H1 (cell line): ENCODE measurements around the gene SPOCK3. TPM values are rescaled to one million over a fixed set of nuclear protein-coding genes. Genes with fewer than 3 reads are reported as not detected.

ENCODE experiments used
- CHD2 ChIP-seq: IDR thresholded peaks from 2 replicates; pipeline ENCODE4 v1.6.1; 2012; ENCODE audit warnings: low read length, improper control_type of control experiment
- CHD7 ChIP-seq: fragments of 300-600 bp; sonication (generic); IDR thresholded peaks from 2 replicates; pipeline ENCODE4 v1.7.1; 2012; ENCODE audit warnings: low read length, moderate library complexity, mild to moderate bottlenecking, inconsistent platforms; ENCODE audit not compliant: insufficient replicate concordance
- EGR1 ChIP-seq: IDR thresholded peaks from 2 replicates; pipeline ENCODE4 v1.6.1; 2011; ENCODE audit warnings: low read depth, low read length, borderline replicate concordance
- FOSL1 ChIP-seq: IDR thresholded peaks from 2 replicates; pipeline ENCODE4 v1.6.1; 2011; ENCODE audit warnings: mild to moderate bottlenecking, low read depth, low read length, moderate library complexity; ENCODE audit not compliant: insufficient read depth
- HDAC6 ChIP-seq: IDR thresholded peaks from one replicate; pipeline ENCODE4 v1.7.1; 2012; ENCODE audit warnings: low read depth, mild to moderate bottlenecking, inconsistent platforms, low read length, moderate library complexity
- POLR2A ChIP-seq, 2 experiments: IDR thresholded peaks; 1 replicate in 1 of 2; 2 replicates in 1 of 2; pipeline ENCODE4 v1.6.1; 2011; ENCODE audit warnings: low read depth in 2 of 2, low read length in 2 of 2, mild to moderate bottlenecking in 2 of 2; ENCODE audit errors: control extremely low read depth in 1 of 2
- POLR2AphosphoS5 ChIP-seq: IDR thresholded peaks from 2 replicates; pipeline ENCODE4 v1.6.1; 2011; ENCODE audit warnings: low read depth, low read length
- POU5F1 ChIP-seq: IDR thresholded peaks from 2 replicates; pipeline ENCODE4 v1.6.1; 2011; ENCODE audit warnings: low read depth, mild to moderate bottlenecking, low read length, moderate library complexity
- RBBP5 ChIP-seq: IDR thresholded peaks from 2 replicates; pipeline ENCODE4 v1.7.1; 2012; ENCODE audit warnings: low read depth, mild to moderate bottlenecking, inconsistent platforms, low read length, moderate library complexity, borderline replicate concordance
- SAP30 ChIP-seq: fragments of 300-600 bp; sonication (generic); IDR thresholded peaks from 2 replicates; pipeline ENCODE4 v1.7.1; 2012; ENCODE audit warnings: low read length, moderate library complexity, mild to moderate bottlenecking, inconsistent platforms; ENCODE audit not compliant: insufficient read depth, insufficient replicate concordance
- SUZ12 ChIP-seq: fragments of 200-600 bp; sonication (generic); IDR thresholded peaks from 2 replicates; pipeline ENCODE4 v1.6.1; 2012; ENCODE audit warnings: mild to moderate bottlenecking, inconsistent platforms, low read length, moderate library complexity, mixed read lengths
- TAF1 ChIP-seq: IDR thresholded peaks from 2 replicates; pipeline ENCODE4 v1.6.1; 2011; ENCODE audit warnings: mild to moderate bottlenecking, low read depth, low read length
- polyA plus RNA-seq, 7 experiments: library from polyadenylated mRNA; depleted of rRNA in 3 of 7; stranded (reverse) in 5 of 7; unstranded in 2 of 7; fragments of >200 nt in 5 of 7; fragments of 200-250 nt in 2 of 7; gene quantifications; 1 replicate in 5 of 7; 2 replicates in 1 of 7; 4 replicates in 1 of 7; pipeline versions ENCODE4 v1.2.1 to v1.2.3, GENCODE V29; 2011 to 2013; ENCODE audit warnings: missing spikeins in 2 of 7, mixed read lengths in 2 of 7
- total RNA-seq: library from RNA; stranded (reverse); fragmentation: NEBNext Ultra II Directional; extraction: Animal tissue kit (Norgen Biotek cat#: 25700); gene quantifications from 2 replicates; pipeline ENCODE4 v1.2.1, GENCODE V29; 2021

The SPOCK3 gene
- total and polyA plus RNA-seq, 2 of the 8 experiments (the other 6 are each of a cell fraction or from before 2014, with no cell fraction given), result 0.14 to 0.60 TPM

- TF ChIP-seq CHD7 (no peak), RBBP5 (no peak), POU5F1 (no peak), EGR1 (no peak), POLR2A (IDR thresholded peaks at IDR 0.05; ENCODE audit: control extremely low read depth in 1 of 2, low read depth in 2 of 2, low read length in 2 of 2) (no peak), CHD2 (no peak), SAP30 (no peak), FOSL1 (no peak), TAF1 (no peak), POLR2AphosphoS5 (no peak), SUZ12 (no peak), HDAC6 (no peak)
Observed at GRCh38 chr4:167274351-167274750, 40.1 kb upstream of the SPOCK3 start (continued).
